Kidney tubule cell (primary cell): ENCODE results near the gene GNPAT.
A peak's percentile ranks its signal among the peaks of the same experiment; 100 is the strongest.

Source experiments
- DNase-seq: peaks from one replicate; pipeline ENCODE4 v3.0.0-alpha.2; 2018; ENCODE audit warnings: low spot score

Gene GNPAT

GRCh38 chr1:231213831-231214573, 27.0 kb upstream of the GNPAT start:
- no peak for DNase-seq

- no peak for DNase-seq
Observed at GRCh38 chr1:231214918-231215680, 25.9 kb upstream of the GNPAT start.

DNA sequence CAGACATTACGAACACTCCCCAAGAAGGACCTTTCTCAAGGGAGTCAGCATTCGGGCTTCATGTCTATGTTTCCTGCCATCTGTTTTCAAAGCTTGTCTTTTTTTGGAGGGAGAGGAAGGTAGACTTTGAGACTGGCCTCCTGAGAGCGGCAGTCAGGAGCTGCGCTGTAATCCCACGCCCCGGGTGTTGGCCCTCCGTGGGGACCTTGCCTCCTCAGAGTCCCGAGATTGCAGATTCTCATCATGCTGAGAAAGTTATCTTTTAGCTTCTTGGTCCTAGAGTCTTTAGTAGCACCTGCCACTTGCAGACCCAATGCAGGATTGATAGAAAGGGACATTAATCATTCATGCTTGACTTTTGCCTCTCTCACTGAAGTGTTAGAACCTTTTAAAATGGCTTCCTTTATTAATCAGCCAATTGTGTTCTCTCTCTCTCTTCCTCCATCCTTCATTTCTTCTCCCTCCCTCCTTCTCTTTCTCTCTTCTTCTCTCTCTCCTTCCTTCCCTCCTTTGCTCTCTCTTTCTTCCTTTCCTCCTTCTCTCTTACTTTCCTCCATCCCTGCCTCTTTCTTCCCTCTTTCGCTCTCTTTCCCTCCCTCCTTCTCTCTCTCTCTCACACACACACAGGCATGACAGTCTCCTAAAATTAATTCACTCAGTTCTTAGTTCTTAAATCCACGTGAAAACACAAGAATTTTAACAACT, 25.2 kb upstream of the GNPAT start:
- no peak for DNase-seq

DNA sequence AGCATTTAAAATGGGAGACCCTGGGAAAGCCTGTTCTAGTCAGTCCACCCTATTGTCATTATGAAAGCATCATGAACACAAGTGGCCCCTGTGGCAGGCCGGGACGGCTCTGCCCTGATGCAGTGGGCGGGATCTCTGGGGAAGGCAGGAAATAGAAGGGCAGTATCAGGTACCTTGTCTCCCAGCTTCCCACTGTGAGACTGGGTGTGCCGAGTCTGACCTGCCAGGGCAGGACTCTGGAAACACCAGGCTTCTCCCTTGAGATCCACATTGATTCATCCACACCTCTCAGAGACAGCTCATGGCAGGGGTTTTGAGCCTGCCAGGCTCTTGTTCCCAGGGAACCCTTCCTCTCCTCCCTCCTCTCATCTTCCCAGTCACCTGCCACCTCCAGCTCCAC, 24.5 kb upstream of the GNPAT start:
- DNase-seq: peak; percentile 19

DNA sequence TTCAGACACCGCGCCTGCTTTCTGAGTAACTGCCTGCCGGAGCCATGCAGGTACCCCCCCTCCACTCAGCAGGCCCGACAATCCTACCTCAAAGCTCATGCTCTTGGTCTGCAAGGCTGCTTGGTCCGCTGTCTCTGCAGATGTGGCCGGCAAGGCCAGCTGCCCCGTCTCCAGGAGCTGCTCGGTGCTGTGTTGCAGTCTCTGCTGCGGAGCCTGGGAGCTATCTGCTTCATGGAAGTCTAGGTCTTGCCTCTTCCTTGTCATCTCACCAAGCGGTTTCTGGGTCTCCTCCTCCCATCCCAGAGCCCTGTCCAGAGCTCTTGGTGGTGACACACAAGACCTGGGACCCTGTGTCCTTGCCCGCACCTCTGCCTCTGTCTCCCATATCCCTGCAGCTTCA, 24.0 kb upstream of the GNPAT start:
- DNase-seq: no peak

- DNase-seq: no peak
Observed at GRCh38 chr1:231218078-231218477, 22.9 kb upstream of the GNPAT start.

DNA sequence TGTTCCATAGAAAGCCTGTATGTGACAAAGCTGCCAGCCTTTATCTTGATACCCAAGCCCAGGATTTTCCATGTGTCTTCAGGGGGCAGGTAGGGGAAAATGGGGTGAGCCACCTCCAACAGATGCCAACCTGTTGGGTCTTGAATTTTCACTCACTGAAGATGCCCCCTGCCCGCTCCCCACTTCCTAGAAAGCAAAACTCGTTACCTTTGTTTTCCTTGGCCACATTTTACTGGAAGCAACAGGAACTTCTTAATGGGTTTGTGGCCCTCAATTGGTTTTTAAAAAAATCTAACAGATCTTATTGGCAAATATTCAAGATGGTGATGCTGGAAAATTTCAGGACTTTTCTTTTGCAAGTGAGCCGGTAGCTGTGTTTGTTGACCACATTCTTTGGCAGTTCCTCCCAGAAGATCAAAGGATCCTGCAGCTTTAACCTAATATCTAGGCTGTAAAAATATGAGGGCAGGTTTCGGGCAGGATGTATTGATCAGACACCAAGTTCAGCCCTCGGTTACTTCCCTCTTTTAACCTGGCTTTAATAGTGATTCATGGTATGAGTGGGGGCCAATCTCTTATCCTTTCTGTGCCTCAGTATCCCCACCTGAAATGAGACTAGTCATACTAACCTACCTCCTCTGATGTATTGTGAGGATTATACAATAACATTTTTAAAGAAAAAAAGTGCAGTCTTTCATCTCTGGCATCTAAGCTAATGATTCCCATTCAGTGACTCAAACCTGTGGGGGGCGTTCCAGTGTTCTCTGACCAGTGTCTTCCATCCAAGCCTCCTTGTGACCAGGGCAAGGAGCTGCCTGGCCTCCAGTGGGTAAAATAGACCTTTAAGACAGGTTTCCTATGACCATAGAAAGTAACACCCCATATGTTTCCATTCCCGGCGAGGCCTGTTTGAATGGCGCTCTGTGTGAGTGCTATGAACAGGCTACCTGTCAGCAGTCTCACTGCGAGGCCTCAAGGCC, 21.3 kb upstream of the GNPAT start:
- DNase-seq: peak; percentile 25

DNA sequence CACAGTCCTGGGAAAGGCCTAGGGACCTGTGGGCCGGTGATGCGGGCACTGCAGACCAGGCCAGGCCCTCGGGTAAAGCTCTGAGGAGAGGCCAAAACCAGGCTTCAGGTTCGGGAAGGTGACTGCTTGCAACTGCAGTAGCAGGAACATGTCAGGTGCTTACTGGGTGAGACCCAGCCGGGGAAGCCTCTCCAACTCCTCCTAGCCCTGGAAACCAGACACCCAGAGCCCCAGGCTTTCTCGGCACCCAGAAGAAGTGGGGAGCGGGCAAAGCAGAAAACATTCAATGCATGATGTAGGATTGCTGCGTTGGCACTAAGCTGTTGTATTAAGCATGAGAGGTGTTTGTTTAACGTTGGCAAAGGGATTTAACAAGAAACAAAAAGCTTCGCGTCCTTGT, 20.2 kb upstream of the GNPAT start:
- DNase-seq: no peak

GRCh38 chr1:231226156-231226555, 14.9 kb upstream of the GNPAT start:
- DNase-seq: no peak

GRCh38 chr1:231231511-231231910, 9.5 kb upstream of the GNPAT start:
- no peak for DNase-seq

DNA sequence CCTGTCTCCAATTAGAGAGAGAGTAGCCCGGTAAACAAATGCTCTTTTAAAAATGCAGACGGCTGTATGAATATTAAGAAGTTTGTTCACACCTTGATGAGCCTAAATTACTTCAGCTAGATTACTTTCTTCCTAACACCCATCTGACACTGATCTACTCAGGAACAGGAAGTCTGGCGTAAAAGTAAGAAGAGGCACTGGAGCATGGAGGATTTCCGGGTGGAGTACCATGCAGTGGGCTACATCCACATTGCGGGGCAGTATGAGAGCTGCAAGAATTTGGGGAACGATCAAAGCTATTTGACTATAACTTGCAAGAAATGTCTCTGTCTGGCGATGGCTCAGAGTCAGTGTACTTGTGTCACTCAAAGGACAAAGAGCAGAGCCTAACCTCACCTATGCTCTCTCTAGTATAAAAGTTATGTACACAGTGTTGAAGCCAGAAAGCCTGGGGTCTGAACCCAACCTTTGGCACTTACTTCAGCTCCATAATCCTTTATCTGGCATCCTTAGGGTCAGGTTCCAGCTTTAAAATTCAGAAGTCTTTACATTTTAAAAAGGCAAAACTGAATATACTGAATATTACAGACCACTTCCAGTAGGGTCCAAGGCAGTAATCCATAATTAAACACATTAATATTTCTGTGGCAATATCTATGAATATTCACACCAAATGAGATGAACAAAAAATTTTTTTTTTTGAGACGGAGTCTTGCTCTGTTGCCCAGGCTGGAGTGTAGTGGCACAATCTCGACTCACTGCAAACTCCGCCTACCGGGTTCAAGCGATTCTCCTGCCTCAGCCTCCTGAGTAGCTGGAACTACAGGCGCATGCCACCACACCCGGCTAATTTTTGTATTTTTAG, 7.9 kb upstream of the GNPAT start:
- peak; percentile 64 for DNase-seq

- peak; percentile 73 for DNase-seq
Observed at GRCh38 chr1:231233735-231234417, 7.1 kb upstream of the GNPAT start.

- peak; percentile 17 for DNase-seq
Observed at GRCh38 chr1:231234506-231234905, 6.5 kb upstream of the GNPAT start.

DNA sequence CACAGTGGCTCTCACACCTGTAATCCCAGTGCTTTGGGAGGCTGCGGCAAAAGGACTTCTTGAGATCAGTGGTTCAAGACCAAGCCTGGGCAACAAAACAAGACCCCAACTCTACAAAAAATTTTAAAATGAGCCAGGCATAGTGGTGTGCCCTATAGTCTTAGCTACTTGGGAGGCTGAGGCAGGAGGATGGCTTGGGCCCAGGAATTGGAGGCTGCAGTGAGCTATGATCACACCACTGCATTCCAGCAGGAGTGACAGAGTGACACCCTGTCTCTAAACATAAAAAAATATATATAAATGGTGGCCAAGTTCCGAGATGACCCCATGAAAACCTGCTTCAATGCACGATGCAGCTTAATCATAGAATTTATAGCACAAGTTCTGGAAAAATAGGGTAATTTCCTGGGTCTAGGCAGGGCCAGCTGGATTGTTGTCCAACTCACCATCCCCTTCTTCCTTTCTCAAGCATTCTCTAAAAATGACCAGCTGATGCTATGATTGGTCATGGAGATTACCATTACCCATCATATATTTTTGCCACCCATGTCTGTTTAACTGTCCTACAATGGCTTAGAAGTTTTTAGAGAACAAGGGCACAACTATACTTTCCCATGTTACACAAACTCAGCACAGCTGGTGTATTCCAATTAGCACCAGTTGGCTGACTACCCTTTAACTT, 5.3 kb upstream of the GNPAT start:
- no peak for DNase-seq

DNA sequence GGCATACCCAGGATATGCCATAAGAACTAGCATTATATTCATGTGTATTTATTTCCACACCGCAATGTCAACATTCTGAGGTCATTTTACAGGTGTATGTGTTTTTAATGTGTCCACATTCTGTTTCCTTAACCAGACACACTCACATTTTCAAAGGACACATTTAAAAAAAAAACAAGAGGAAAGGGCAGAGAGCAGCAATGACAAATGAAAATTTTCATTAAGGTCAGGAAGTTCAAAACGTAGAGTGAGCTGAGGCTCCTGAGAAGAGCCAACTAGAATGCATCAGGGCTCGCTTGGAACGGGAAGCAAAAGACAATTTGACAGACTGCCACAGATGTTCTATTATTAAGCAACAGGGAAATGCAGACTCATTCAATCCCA, 4.8 kb upstream of the GNPAT start:
- no peak for DNase-seq

GRCh38 chr1:231236938-231237337, 4.1 kb upstream of the GNPAT start:
- DNase-seq: no peak

GRCh38 chr1:231238298-231238697, 2.7 kb upstream of the GNPAT start:
- DNase-seq: no peak

DNA sequence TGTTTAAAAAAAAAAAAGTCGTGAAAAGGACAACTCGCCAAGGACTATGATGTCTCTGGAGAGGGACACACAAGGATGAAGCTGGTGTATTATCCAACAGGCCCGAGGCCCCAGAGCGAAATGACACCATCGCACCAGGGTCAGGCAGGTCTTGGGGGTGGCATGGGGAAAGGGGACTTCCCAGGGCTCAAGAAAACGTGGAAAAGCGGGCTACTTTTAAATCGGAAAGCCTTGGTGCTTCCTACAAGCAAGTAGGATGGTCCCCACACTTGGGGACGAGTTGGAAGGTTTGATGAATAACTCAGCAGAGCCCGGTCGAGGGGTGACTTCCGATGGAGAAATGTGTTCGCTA, 505 bp upstream of the GNPAT start:
- DNase-seq: peak; percentile 37

- peak; percentile 17 for DNase-seq
Observed at GRCh38 chr1:231241750-231242149, 738 bp downstream of the GNPAT start.
